GM23338 (cell line): ENCODE data around the gene PDE4D. TPM values are rescaled to one million over a fixed set of nuclear protein-coding genes. Genes with fewer than 3 reads are reported as not detected.

ENCODE experiments used
- ATAC-seq: fragments of 200-7000 bp; cut with Tn5 transposase; 3 replicates; pipeline ENCODE4 v1.9.1; 2020
- DNase-seq: peaks from one replicate; pipeline ENCODE4 v3.0.0-alpha.2; 2015; ENCODE audit warnings: low spot score
- H2AFZ ChIP-seq: fragments of 200-600 bp; sonication (generic); 2 replicates; pipeline ENCODE4 v1.8.0; 2016; ENCODE audit warnings: antibody characterized with exemption, mild to moderate bottlenecking, moderate library complexity
- H3F3A ChIP-seq: fragments of 200-600 bp; sonication (generic); replicated peaks from 2 replicates; pipeline ENCODE4 v1.8.0; 2017; ENCODE audit warnings: antibody characterized with exemption, mixed run types, low read depth
- H3K27ac ChIP-seq: fragments of 200-600 bp; sonication (generic); 2 replicates; pipeline ENCODE4 v1.6.1; 2016; ENCODE audit warnings: low read depth
- H3K27me3 ChIP-seq: fragments of 200-600 bp; sonication (generic); 2 replicates; pipeline ENCODE4 v1.8.0; 2016; ENCODE audit warnings: mild to moderate bottlenecking, mixed run types, moderate library complexity; ENCODE audit not compliant: insufficient read depth
- H3K36me3 ChIP-seq: fragments of 200-600 bp; sonication (generic); 2 replicates; pipeline ENCODE4 v1.8.0; 2016; ENCODE audit warnings: mild to moderate bottlenecking; ENCODE audit not compliant: insufficient read depth
- H3K4me1 ChIP-seq: fragments of 200-600 bp; sonication (generic); 2 replicates; pipeline ENCODE4 v1.8.0; 2016; ENCODE audit warnings: mild to moderate bottlenecking, moderate library complexity; ENCODE audit not compliant: insufficient read depth
- H3K4me2 ChIP-seq: fragments of 200-600 bp; sonication (generic); 2 replicates; pipeline ENCODE4 v1.7.1; 2017; ENCODE audit warnings: mixed run types
- H3K4me3 ChIP-seq: fragments of 200-600 bp; sonication (generic); 2 replicates; pipeline ENCODE4 v1.6.1; 2016; ENCODE audit warnings: mixed run types
- H3K79me2 ChIP-seq: fragments of 200-600 bp; sonication (generic); replicated peaks from 2 replicates; pipeline ENCODE4 v1.8.0; 2017; ENCODE audit warnings: mild to moderate bottlenecking; ENCODE audit not compliant: insufficient read depth
- H3K9me2 ChIP-seq: fragments of 200-600 bp; sonication (generic); 2 replicates; pipeline ENCODE4 v1.8.0; 2017; ENCODE audit not compliant: insufficient read depth
- H4K20me1 ChIP-seq: fragments of 200-600 bp; sonication (generic); replicated peaks from 2 replicates; pipeline ENCODE4 v1.8.0; 2017; ENCODE audit warnings: mild to moderate bottlenecking; ENCODE audit not compliant: insufficient read depth
- H3K27ac Mint-ChIP-seq: 2 replicates; pipeline ENCODE4 v1.8.0; 2020; ENCODE audit warnings: inconsistent platforms, mild to moderate bottlenecking, moderate library complexity, mixed read lengths
- H3K27me3 Mint-ChIP-seq: 3 replicates; pipeline ENCODE4 v1.8.0; 2022; ENCODE audit warnings: low read depth, mild to moderate bottlenecking, moderate library complexity, mixed read lengths, inconsistent platforms; ENCODE audit not compliant: insufficient read depth, poor library complexity
- H3K36me3 Mint-ChIP-seq: 3 replicates; pipeline ENCODE4 v1.8.0; 2021; ENCODE audit warnings: low read depth, mild to moderate bottlenecking, inconsistent platforms, moderate library complexity, mixed read lengths
- H3K4me1 Mint-ChIP-seq: 3 replicates; pipeline ENCODE4 v1.8.0; 2020; ENCODE audit warnings: mild to moderate bottlenecking, inconsistent platforms, mixed read lengths
- H3K4me3 Mint-ChIP-seq: 3 replicates; pipeline ENCODE4 v1.8.0; 2021; ENCODE audit warnings: moderate library complexity, mild to moderate bottlenecking, inconsistent platforms, mixed read lengths
- H3K9me3 Mint-ChIP-seq: 3 replicates; pipeline ENCODE4 v1.8.0; 2020; ENCODE audit warnings: moderate library complexity, mild to moderate bottlenecking, inconsistent platforms, mixed read lengths
- CREB1 ChIP-seq: fragments of 250-450 bp; sonication (Bioruptor Pico); IDR thresholded peaks from 2 replicates; pipeline ENCODE4 v1.5.0; 2020; ENCODE audit warnings: low read depth, mild to moderate bottlenecking, moderate library complexity
- EZH2 ChIP-seq: fragments of 200-600 bp; sonication (generic); IDR thresholded peaks from one replicate; pipeline ENCODE4 v1.8.0; 2017; ENCODE audit warnings: antibody characterized with exemption, mild to moderate bottlenecking, low read depth; ENCODE audit not compliant: unreplicated experiment
- EZH2phosphoT487 ChIP-seq: fragments of 200-600 bp; sonication (generic); IDR thresholded peaks from one replicate; pipeline ENCODE4 v1.8.1; 2018; ENCODE audit warnings: antibody characterized with exemption; ENCODE audit not compliant: unreplicated experiment
- JUNB ChIP-seq: IDR thresholded peaks from one replicate; pipeline ENCODE4 v1.6.1; 2016; ENCODE audit warnings: antibody characterized with exemption; ENCODE audit not compliant: unreplicated experiment
- NANOG ChIP-seq: IDR thresholded peaks from 2 replicates; pipeline ENCODE4 v1.6.1; 2016; ENCODE audit warnings: antibody characterized with exemption, borderline replicate concordance
- STAT1 ChIP-seq: IDR thresholded peaks from one replicate; pipeline ENCODE4 v1.6.1; 2016; ENCODE audit warnings: antibody characterized with exemption; ENCODE audit not compliant: unreplicated experiment
- ZNF114 ChIP-seq: fragments of 250-450 bp; sonication (Bioruptor Pico); IDR thresholded peaks from 2 replicates; pipeline ENCODE4 v1.5.0; 2020; ENCODE audit warnings: mild to moderate bottlenecking, moderate library complexity
- ZNF331 ChIP-seq: fragments of 250-450 bp; sonication (Bioruptor Pico); IDR thresholded peaks from 2 replicates; pipeline ENCODE4 v1.5.0; 2020; ENCODE audit warnings: low read depth, mild to moderate bottlenecking, moderate library complexity
- polyA plus RNA-seq: library from polyadenylated mRNA; unstranded; fragments of >200 nt; fragmentation: Nextera tagmentation; extraction: Ambion mirVana; gene quantifications from 2 replicates; pipeline ENCODE4 v1.2.1, GENCODE V29; 2016
- total RNA-seq: library from RNA; depleted of rRNA; stranded (reverse); fragments of >200 nt; shearing (Covaris generic); gene quantifications from 2 replicates; pipeline ENCODE4 v1.2.3, GENCODE V29; 2014
- TF ChIP-seq, protein P1 (sequence below): IDR thresholded peaks from 2 replicates; pipeline ENCODE4 v1.6.1; 2016; ENCODE audit warnings: antibody characterized with exemption
- TF ChIP-seq, protein P2 (sequence below), 2 experiments: fragments of 200-600 bp in 1 of 2; sonication (generic) in 1 of 2; conservative IDR thresholded peaks; 2 replicates each; pipeline versions ENCODE4 v1.5.1 to v1.6.1; 2016 to 2017; ENCODE audit warnings: antibody characterized with exemption in 2 of 2, low read depth in 2 of 2, mild to moderate bottlenecking in 2 of 2, moderate library complexity in 1 of 2
- TF ChIP-seq, protein P3 (sequence below): IDR thresholded peaks from one replicate; pipeline ENCODE4 v1.6.1; 2018; ENCODE audit warnings: antibody characterized with exemption; ENCODE audit not compliant: unreplicated experiment

The PDE4D gene
- total and polyA plus RNA-seq, 2 experiments from 2014 or later: 2.1 to 4.7 TPM

DNA sequence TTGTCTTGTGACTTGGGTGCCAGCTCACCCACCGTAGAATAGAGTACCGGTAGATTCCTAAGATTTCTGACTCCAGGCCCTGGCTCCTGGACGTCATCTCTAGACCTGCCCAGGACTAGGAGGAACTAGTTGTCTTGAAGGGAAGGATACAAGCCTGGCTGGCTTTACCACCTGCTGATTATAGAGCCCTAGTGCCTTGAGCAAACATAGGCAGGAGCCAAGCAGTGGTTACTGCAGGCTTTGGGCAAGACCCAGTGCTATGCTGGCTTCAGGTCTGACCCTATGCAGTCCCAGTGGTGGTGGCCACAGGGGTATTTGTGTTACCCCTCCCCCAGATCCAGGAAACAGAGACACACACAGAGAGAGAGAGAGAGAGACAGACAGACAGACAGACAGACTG, 606.2 kb downstream of the PDE4D start (continued):
- no peak for TF ChIP-seq ZNF114 (CRISPR knock-in tag)
- TF ChIP-seq EZH2phosphoT487: no peak
- TF ChIP-seq, protein P1, sequence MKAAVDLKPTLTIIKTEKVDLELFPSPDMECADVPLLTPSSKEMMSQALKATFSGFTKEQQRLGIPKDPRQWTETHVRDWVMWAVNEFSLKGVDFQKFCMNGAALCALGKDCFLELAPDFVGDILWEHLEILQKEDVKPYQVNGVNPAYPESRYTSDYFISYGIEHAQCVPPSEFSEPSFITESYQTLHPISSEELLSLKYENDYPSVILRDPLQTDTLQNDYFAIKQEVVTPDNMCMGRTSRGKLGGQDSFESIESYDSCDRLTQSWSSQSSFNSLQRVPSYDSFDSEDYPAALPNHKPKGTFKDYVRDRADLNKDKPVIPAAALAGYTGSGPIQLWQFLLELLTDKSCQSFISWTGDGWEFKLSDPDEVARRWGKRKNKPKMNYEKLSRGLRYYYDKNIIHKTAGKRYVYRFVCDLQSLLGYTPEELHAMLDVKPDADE: no peak
- TF ChIP-seq, protein P2, sequence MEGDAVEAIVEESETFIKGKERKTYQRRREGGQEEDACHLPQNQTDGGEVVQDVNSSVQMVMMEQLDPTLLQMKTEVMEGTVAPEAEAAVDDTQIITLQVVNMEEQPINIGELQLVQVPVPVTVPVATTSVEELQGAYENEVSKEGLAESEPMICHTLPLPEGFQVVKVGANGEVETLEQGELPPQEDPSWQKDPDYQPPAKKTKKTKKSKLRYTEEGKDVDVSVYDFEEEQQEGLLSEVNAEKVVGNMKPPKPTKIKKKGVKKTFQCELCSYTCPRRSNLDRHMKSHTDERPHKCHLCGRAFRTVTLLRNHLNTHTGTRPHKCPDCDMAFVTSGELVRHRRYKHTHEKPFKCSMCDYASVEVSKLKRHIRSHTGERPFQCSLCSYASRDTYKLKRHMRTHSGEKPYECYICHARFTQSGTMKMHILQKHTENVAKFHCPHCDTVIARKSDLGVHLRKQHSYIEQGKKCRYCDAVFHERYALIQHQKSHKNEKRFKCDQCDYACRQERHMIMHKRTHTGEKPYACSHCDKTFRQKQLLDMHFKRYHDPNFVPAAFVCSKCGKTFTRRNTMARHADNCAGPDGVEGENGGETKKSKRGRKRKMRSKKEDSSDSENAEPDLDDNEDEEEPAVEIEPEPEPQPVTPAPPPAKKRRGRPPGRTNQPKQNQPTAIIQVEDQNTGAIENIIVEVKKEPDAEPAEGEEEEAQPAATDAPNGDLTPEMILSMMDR (conservative IDR thresholded peaks at IDR 0.05; ENCODE audit: low read depth in 2 of 2): no peak
- TF ChIP-seq, protein P3, sequence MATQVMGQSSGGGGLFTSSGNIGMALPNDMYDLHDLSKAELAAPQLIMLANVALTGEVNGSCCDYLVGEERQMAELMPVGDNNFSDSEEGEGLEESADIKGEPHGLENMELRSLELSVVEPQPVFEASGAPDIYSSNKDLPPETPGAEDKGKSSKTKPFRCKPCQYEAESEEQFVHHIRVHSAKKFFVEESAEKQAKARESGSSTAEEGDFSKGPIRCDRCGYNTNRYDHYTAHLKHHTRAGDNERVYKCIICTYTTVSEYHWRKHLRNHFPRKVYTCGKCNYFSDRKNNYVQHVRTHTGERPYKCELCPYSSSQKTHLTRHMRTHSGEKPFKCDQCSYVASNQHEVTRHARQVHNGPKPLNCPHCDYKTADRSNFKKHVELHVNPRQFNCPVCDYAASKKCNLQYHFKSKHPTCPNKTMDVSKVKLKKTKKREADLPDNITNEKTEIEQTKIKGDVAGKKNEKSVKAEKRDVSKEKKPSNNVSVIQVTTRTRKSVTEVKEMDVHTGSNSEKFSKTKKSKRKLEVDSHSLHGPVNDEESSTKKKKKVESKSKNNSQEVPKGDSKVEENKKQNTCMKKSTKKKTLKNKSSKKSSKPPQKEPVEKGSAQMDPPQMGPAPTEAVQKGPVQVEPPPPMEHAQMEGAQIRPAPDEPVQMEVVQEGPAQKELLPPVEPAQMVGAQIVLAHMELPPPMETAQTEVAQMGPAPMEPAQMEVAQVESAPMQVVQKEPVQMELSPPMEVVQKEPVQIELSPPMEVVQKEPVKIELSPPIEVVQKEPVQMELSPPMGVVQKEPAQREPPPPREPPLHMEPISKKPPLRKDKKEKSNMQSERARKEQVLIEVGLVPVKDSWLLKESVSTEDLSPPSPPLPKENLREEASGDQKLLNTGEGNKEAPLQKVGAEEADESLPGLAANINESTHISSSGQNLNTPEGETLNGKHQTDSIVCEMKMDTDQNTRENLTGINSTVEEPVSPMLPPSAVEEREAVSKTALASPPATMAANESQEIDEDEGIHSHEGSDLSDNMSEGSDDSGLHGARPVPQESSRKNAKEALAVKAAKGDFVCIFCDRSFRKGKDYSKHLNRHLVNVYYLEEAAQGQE: no peak
- TF ChIP-seq JUNB: no peak
- no peak for TF ChIP-seq CREB1 (CRISPR knock-in tag)

DNA sequence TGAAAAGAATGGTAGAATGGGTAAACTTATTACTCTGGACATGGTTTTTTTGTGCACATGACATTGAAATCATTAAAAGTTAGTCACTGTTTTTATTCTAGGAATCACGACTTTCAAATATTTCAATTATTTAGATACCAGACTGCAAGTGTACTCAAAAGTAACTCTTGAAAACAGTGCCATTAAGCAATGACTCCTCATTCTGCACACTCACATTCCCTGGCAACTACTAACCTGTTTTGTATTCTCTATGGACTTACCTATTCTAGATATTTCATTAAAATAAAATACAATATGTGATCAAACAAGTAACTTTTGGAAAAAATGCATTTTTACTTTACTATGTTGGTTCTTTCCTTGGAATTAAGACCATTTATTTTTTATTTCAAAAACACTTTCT, 607.0 kb downstream of the PDE4D start:
- ATAC-seq (no peak), DNase-seq (no peak)
- Histone ChIP-seq H3F3A (no peaks in the 10 kb centered on the region), H3K36me3 (no peaks in the 10 kb centered on the region), H3K27me3 (no peaks in the 10 kb centered on the region), H3K27ac (no peak overlapping the region), H3K79me2 (no peaks in the 10 kb centered on the region), H3K9me2 (no peaks in the 10 kb centered on the region), H2AFZ (no peak overlapping the region), H3K4me1 (no peaks in the 10 kb centered on the region), H4K20me1 (no peaks in the 10 kb centered on the region), H3K4me3 (no peak overlapping the region), H3K4me2 (no peak overlapping the region)
- H3K4me3 Mint-ChIP-seq: no peak overlapping the region
- no peaks in the 10 kb centered on the region for H3K9me3 Mint-ChIP-seq
- H3K27ac Mint-ChIP-seq: no peak overlapping the region
- H3K4me1 Mint-ChIP-seq: peaks cover 2% of the 10 kb centered on the region; the same call in 2 of the 3 replicates
- no peaks in the 10 kb centered on the region for H3K27me3 Mint-ChIP-seq
- H3K36me3 Mint-ChIP-seq: no peaks in the 10 kb centered on the region
- TF ChIP-seq, protein P1: no peak
- TF ChIP-seq ZNF114 (CRISPR knock-in tag) (no peak), NANOG (no peak), JUNB (no peak), ZNF331 (CRISPR knock-in tag) (no peak), EZH2 (no peak), STAT1 (no peak)
- TF ChIP-seq, protein P2 (conservative IDR thresholded peaks at IDR 0.05; ENCODE audit: low read depth in 2 of 2): no peak
